HepG2 (cell line): ENCODE data around the gene FGF3. TPM values are rescaled to one million over a fixed set of nuclear protein-coding genes. Genes with fewer than 3 reads are reported as not detected.

Experiments
- ATAC-seq: fragments of 200-7000 bp; cut with Tn5 transposase; 3 replicates; pipeline ENCODE4 v1.9.1; 2020; ENCODE audit warnings: mild to moderate bottlenecking, moderate library complexity
- Bru-seq: library from RNA; stranded (reverse); fragments of 400-500 nt; gene quantifications from one replicate; lab custom pipeline; 2021; lab: Mats Ljungman, UMichigan
- BruChase-seq, 2 experiments: library from RNA; stranded (reverse); fragments of 400-500 nt; gene quantifications; one replicate each; lab custom pipeline; 2021; lab: Mats Ljungman, UMichigan
- BruUV-seq: library from RNA; stranded (reverse); fragments of 400-500 nt; replicated peaks from 2 replicates; lab custom pipeline; 2021; lab: Mats Ljungman, UMichigan
- CTCF ChIA-PET: fragments of 300-600 bp; formaldehyde crosslinking; extraction: SDS; loops from one replicate; lab custom pipeline; 2021; ENCODE audit warnings: low total read pairs, inconsistent platforms, low intra/inter-chr PET ratio; lab: Yijun Ruan, JAX
- POLR2A ChIA-PET: fragments of 350-600 bp; sonication (Branson Sonifier 250); formaldehyde crosslinking; loops from one replicate; lab custom pipeline; 2020; ENCODE audit warnings: antibody characterized with exemption, inconsistent platforms; lab: Yijun Ruan, JAX
- DNase-seq: peaks from one replicate; pipeline ENCODE4 v3.0.0-alpha.2; 2015; ENCODE audit warnings: low spot score
- FAIRE-seq: peaks from 3 replicates; lab custom pipeline; 2011; peaks lifted over from hg19 to GRCh38; lab: Jason Lieb, UNC
- H2AFZ ChIP-seq: one replicate; pipeline ENCODE4 v1.6.1; 2011; ENCODE audit warnings: low read length, inconsistent platforms
- H3K27ac ChIP-seq: fragments of 300-600 bp; 3 replicates; pipeline ENCODE4 v1.8.0; 2011; ENCODE audit warnings: mixed run types, mild to moderate bottlenecking, mixed read lengths, low read length, inconsistent platforms; ENCODE audit not compliant: insufficient read depth; ENCODE audit errors: extremely low read length
- H3K27me3 ChIP-seq, 2 experiments: fragments of 200-600 bp in 1 of 2; 2 replicates in 1 of 2; 3 replicates in 1 of 2; pipeline versions ENCODE4 v1.6.0 to v1.8.0; 2011; ENCODE audit warnings: low read length in 2 of 2, mild to moderate bottlenecking in 2 of 2, moderate library complexity in 2 of 2, inconsistent platforms in 1 of 2; ENCODE audit not compliant: insufficient read depth in 2 of 2, control insufficient read depth in 1 of 2
- H3K36me3 ChIP-seq, 2 experiments: fragments of 200-600 bp in 1 of 2; replicated peaks in 1 of 2; 2 replicates in 1 of 2; 3 replicates in 1 of 2; pipeline versions ENCODE4 v1.5.1 to v1.8.0; 2011; ENCODE audit warnings: low read length in 2 of 2, inconsistent platforms in 1 of 2; ENCODE audit not compliant: insufficient read depth in 2 of 2, control insufficient read depth in 1 of 2
- H3K4me1 ChIP-seq: 2 replicates; pipeline ENCODE4 v1.5.1; 2012; ENCODE audit warnings: low read length, inconsistent platforms; ENCODE audit not compliant: insufficient read depth
- H3K4me2 ChIP-seq: 2 replicates; pipeline ENCODE4 v1.6.0; 2011; ENCODE audit warnings: low read depth, low read length, inconsistent platforms
- H3K4me3 ChIP-seq, 3 experiments: fragments of 200-600 bp in 1 of 3; sonication (generic), shearing (Covaris generic) in 1 of 3; replicated peaks in 1 of 3; 2 replicates each; pipeline ENCODE4 v1.5.1; 2011 to 2016; ENCODE audit warnings: low read length in 3 of 3, inconsistent platforms in 2 of 3, low read depth in 2 of 3, mild to moderate bottlenecking in 2 of 3, control low read depth in 1 of 3, mixed read lengths in 1 of 3; ENCODE audit not compliant: insufficient read depth in 1 of 3
- H3K79me2 ChIP-seq: one replicate; pipeline ENCODE4 v1.6.1; 2011; ENCODE audit warnings: low read length, inconsistent platforms; ENCODE audit not compliant: insufficient read depth
- H3K9ac ChIP-seq: 2 replicates; pipeline ENCODE4 v1.6.0; 2011; ENCODE audit warnings: mild to moderate bottlenecking, low read depth, low read length, inconsistent platforms; ENCODE audit not compliant: insufficient read depth
- H3K9me3 ChIP-seq: 2 replicates; pipeline ENCODE4 v1.5.1; 2012; ENCODE audit warnings: mild to moderate bottlenecking, low read length
- H4K20me1 ChIP-seq: 2 replicates; pipeline ENCODE4 v1.6.0; 2011; ENCODE audit warnings: inconsistent platforms, mild to moderate bottlenecking, low read length, moderate library complexity; ENCODE audit not compliant: insufficient read depth
- MEF2D ChIP-seq: sonication (generic); formaldehyde crosslinking; IDR thresholded peaks from 2 replicates; pipeline ENCODE4 v1.5.1; 2020; ENCODE audit warnings: mild to moderate bottlenecking, missing genetic modification reagents
- PREB ChIP-seq: sonication (generic); formaldehyde crosslinking; IDR thresholded peaks from 2 replicates; pipeline ENCODE4 v1.4.0; 2020; ENCODE audit warnings: missing genetic modification reagents
- ZNF414 ChIP-seq: sonication (generic); formaldehyde crosslinking; IDR thresholded peaks from 2 replicates; pipeline ENCODE4 v1.5.0; 2020; ENCODE audit warnings: missing genetic modification reagents
- ZNF724P ChIP-seq: sonication (generic); formaldehyde crosslinking; IDR thresholded peaks from 2 replicates; pipeline ENCODE4 v1.8.0; 2022; ENCODE audit warnings: missing genetic modification reagents, borderline replicate concordance
- ZNF749 ChIP-seq: sonication (generic); formaldehyde crosslinking; IDR thresholded peaks from 2 replicates; pipeline ENCODE4 v1.8.0; 2022; ENCODE audit warnings: mild to moderate bottlenecking, missing genetic modification reagents, moderate library complexity, borderline replicate concordance
- ZNF770 ChIP-seq: sonication (generic); formaldehyde crosslinking; IDR thresholded peaks from 2 replicates; pipeline ENCODE4 v1.5.0; 2020; ENCODE audit warnings: mild to moderate bottlenecking, missing genetic modification reagents
- WGBS: methylation state at CpG from one replicate; pipeline ENCODE4 v1.1.6; 2017; ENCODE audit warnings: low lambda C conversion rate; 5-methylcytosine and 5-hydroxymethylcytosine counted together
- in situ Hi-C: cut with HindIII; loops from 2 replicates; pipeline ENCODE4 v1.10.0; 2017; ENCODE audit warnings: low pct_unique_long_range_greater_than_20kb; ENCODE audit not compliant: extremely low pct_ligation_motif_present
- intact Hi-C: fragments of 100-400 bp; cut with micrococcal nuclease; formaldehyde crosslinking; loops from one replicate; pipeline ENCODE4 v1.10.0; 2022; ENCODE audit not compliant: unreplicated experiment
- long read RNA-seq, 2 experiments: library from RNA in 1 of 2; library from polyadenylated mRNA in 1 of 2; stranded (forward) in 1 of 2; unstranded in 1 of 2; transcript quantifications; one replicate each; pipeline ENCODE4 v2.0.0, GENCODE V29; 2019 to 2022
- polyA minus RNA-seq, 3 experiments: library from RNA; depleted of rRNA, polyadenylated mRNA; stranded (reverse); fragments of >200 nt; gene quantifications; 2 replicates each; pipeline ENCODE4 v1.2.3, GENCODE V29; 2011; ENCODE audit warnings: low replicate concordance in 1 of 3
- polyA plus RNA-seq, 8 experiments: library from polyadenylated mRNA; depleted of rRNA in 3 of 8; stranded (reverse) in 7 of 8; unstranded in 1 of 8; fragments of >200 nt; fragmentation: Illumina TruSeq in 4 of 8; extraction: Trizol in 4 of 8; gene quantifications; 2 replicates each; pipeline versions ENCODE4 v1.2.1 to v1.2.3, GENCODE V29; 2011 to 2016; ENCODE audit warnings: low read depth in 4 of 8, missing spikeins in 1 of 8, mixed read lengths in 1 of 8; ENCODE audit not compliant: insufficient read depth in 1 of 8
- total RNA-seq, 5 experiments: library from RNA; depleted of rRNA; stranded (reverse); fragments of >200 nt; fragmentation: Illumina TruSeq; extraction: Trizol; gene quantifications; 2 replicates each; pipeline ENCODE4 v1.2.3, GENCODE V29; 2016; ENCODE audit warnings: low read depth in 1 of 5

FGF3 gene
- not detected in 2 replicates for total RNA-seq (2016; rRNA removed; fragmentation: Illumina TruSeq; extraction: Trizol)
- not detected in 2 replicates for total RNA-seq (2016; cell fraction: cytosol; rRNA removed; fragmentation: Illumina TruSeq; extraction: Trizol; ENCODE audit: low read depth)
- not detected in 2 replicates for total RNA-seq (2016; cell fraction: insoluble cytoplasmic fraction; rRNA removed; fragmentation: Illumina TruSeq; extraction: Trizol)
- total RNA-seq (2016; cell fraction: membrane; rRNA removed; fragmentation: Illumina TruSeq; extraction: Trizol) = not detected in 2 replicates
- total RNA-seq (2016; cell fraction: nucleus; rRNA removed; fragmentation: Illumina TruSeq; extraction: Trizol) = not detected in 2 replicates
- polyA plus RNA-seq (2011; rRNA removed) = not detected in 2 replicates
- not detected in 2 replicates for polyA plus RNA-seq (2011; cell fraction: cytosol; rRNA removed)
- polyA plus RNA-seq (2011; cell fraction: nucleus; rRNA removed) = not detected in 2 replicates
- not detected in 2 replicates for polyA plus RNA-seq (2012)
- polyA plus RNA-seq (2016; cell fraction: cytosol; fragmentation: Illumina TruSeq; extraction: Trizol; ENCODE audit: low read depth) = not detected in 2 replicates
- not detected in 2 replicates for polyA plus RNA-seq (2016; cell fraction: insoluble cytoplasmic fraction; fragmentation: Illumina TruSeq; extraction: Trizol; ENCODE audit: low read depth)
- not detected in 2 replicates for polyA plus RNA-seq (2016; cell fraction: membrane; fragmentation: Illumina TruSeq; extraction: Trizol; ENCODE audit: low read depth)
- not detected in 2 replicates for polyA plus RNA-seq (2016; cell fraction: nucleus; fragmentation: Illumina TruSeq; extraction: Trizol; ENCODE audit: insufficient read depth, low read depth)
- not detected in 2 replicates for polyA minus RNA-seq (2011; rRNA and poly(A)+ RNA removed; ENCODE audit: low replicate concordance)
- polyA minus RNA-seq (2011; cell fraction: cytosol; rRNA and poly(A)+ RNA removed) = not detected in 2 replicates
- not detected in 2 replicates for polyA minus RNA-seq (2011; cell fraction: nucleus; rRNA and poly(A)+ RNA removed)
- Bru-seq, nascent RNA = not detected
- BruChase-seq, experiment 1, labeled RNA remaining after a 6-hour chase = not detected
- not detected for BruChase-seq, experiment 2, labeled RNA remaining after a 2-hour chase
- long read RNA-seq, experiment 1 = 0 reads
- long read RNA-seq, experiment 2 = 0 reads

- Histone ChIP-seq H3K79me2 (no peaks in the 10 kb centered on the region), H3K4me3 (no peak within 1 kb of the TSS), H3K4me1 (no peaks in the 10 kb centered on the region), H3K27me3 (peaks cover 18 to 59% of the 10 kb centered on the region in 2 experiments; a peak in 4 of 5 replicates), H4K20me1 (no peaks in the 10 kb centered on the region), H3K4me2 (no peak within 1 kb of the TSS), H3K27ac (no peak within 1 kb of the TSS), H3K9ac (no peak within 1 kb of the TSS), H2AFZ (no peak within 1 kb of the TSS), H3K36me3 (no peaks in the 10 kb centered on the region), H3K9me3 (no peaks in the 10 kb centered on the region)
- no peak for ATAC-seq
- DNase-seq = no peak
- no peak for FAIRE-seq
- 23% methylated on average over 38 of the region's 105 CpGs for WGBS
- no TSS peak for BruUV-seq
- in situ Hi-C loops = no loop called here
- intact Hi-C loops = no loop called here
- TF ChIP-seq ZNF749 (CRISPR knock-in tag) (no peak), ZNF724P (no peak), ZNF770 (CRISPR knock-in tag) (no peak), MEF2D (no peak), ZNF414 (CRISPR knock-in tag) (no peak), PREB (CRISPR knock-in tag) (no peak)
- POLR2A ChIA-PET = no interaction called here
- CTCF ChIA-PET = no interaction called here
Observed at GRCh38 chr11:69818603-69819441, at the start of gene FGF3. TSS of gene FGF3 (minus strand) at chr11:69819416. CDS start at chr11:69818933, 483 bp downstream.
